H9 (cell line): ENCODE data around the gene F13B. TPM values are rescaled to one million over a fixed set of nuclear protein-coding genes. Genes with fewer than 3 reads are reported as not detected.

Experiments used
- DNase-seq: peaks from one replicate; pipeline ENCODE4 v3.0.0-alpha.2; 2017
- H2AFZ ChIP-seq: one replicate; pipeline ENCODE4 v1.6.1; 2013; ENCODE audit warnings: mild to moderate bottlenecking, low read length, control low read depth, moderate library complexity
- H2AK5ac ChIP-seq: 2 replicates; pipeline ENCODE4 v1.6.1; 2013; ENCODE audit warnings: low read length, control low read depth, mixed read lengths; ENCODE audit not compliant: insufficient read length
- H2BK120ac ChIP-seq: one replicate; pipeline ENCODE4 v1.6.1; 2013; ENCODE audit warnings: low read depth, mild to moderate bottlenecking, low read length, control low read depth, inconsistent platforms; ENCODE audit not compliant: poor library complexity, severe bottlenecking
- H2BK12ac ChIP-seq: 2 replicates; pipeline ENCODE4 v1.6.1; 2013; ENCODE audit warnings: low read length, control low read depth, mixed read lengths, low read depth; ENCODE audit not compliant: insufficient read length
- H2BK15ac ChIP-seq: 2 replicates; pipeline ENCODE4 v1.6.1; 2013; ENCODE audit warnings: low read depth, low read length, control low read depth
- H2BK20ac ChIP-seq: one replicate; pipeline ENCODE4 v1.6.1; 2013; ENCODE audit warnings: low read depth, mild to moderate bottlenecking, low read length, control low read depth, inconsistent platforms; ENCODE audit not compliant: poor library complexity, severe bottlenecking
- H2BK5ac ChIP-seq: 2 replicates; pipeline ENCODE4 v1.6.1; 2013; ENCODE audit warnings: low read length, control low read depth, mixed read lengths; ENCODE audit not compliant: insufficient read length
- H3K14ac ChIP-seq: 2 replicates; pipeline ENCODE4 v1.6.1; 2013; ENCODE audit warnings: low read length, control low read depth; ENCODE audit not compliant: insufficient read depth
- H3K18ac ChIP-seq: 2 replicates; pipeline ENCODE4 v1.6.1; 2013; ENCODE audit warnings: low read depth, mild to moderate bottlenecking, mixed read lengths, low read length, control low read depth; ENCODE audit not compliant: insufficient read length
- H3K23ac ChIP-seq: 2 replicates; pipeline ENCODE4 v1.6.1; 2013; ENCODE audit warnings: low read length, control low read depth, mixed read lengths, low read depth; ENCODE audit not compliant: insufficient read length
- H3K23me2 ChIP-seq: 2 replicates; pipeline ENCODE4 v1.6.1; 2013; ENCODE audit warnings: low read depth, mild to moderate bottlenecking, mixed read lengths, low read length, control low read depth; ENCODE audit not compliant: insufficient read length, poor library complexity, severe bottlenecking
- H3K27ac ChIP-seq: 2 replicates; pipeline ENCODE4 v1.5.1; 2013; ENCODE audit warnings: low read length, control low read depth, mixed read lengths, low read depth; ENCODE audit not compliant: insufficient read length
- H3K27me3 ChIP-seq: 2 replicates; pipeline ENCODE4 v1.6.1; 2013; ENCODE audit warnings: low read length, control low read depth, inconsistent platforms; ENCODE audit not compliant: insufficient read depth
- H3K4ac ChIP-seq: 2 replicates; pipeline ENCODE4 v1.6.1; 2013; ENCODE audit warnings: low read depth, mild to moderate bottlenecking, control low read depth, inconsistent platforms, low read length, moderate library complexity
- H3K4me1 ChIP-seq: 2 replicates; pipeline ENCODE4 v1.6.1; 2013; ENCODE audit warnings: low read length, control low read depth, inconsistent platforms; ENCODE audit not compliant: insufficient read depth
- H3K4me2 ChIP-seq: 2 replicates; pipeline ENCODE4 v1.6.1; 2013; ENCODE audit warnings: low read length, control low read depth, mixed read lengths; ENCODE audit not compliant: insufficient read length, insufficient read depth
- H3K56ac ChIP-seq: 2 replicates; pipeline ENCODE4 v1.6.1; 2013; ENCODE audit warnings: low read depth, mild to moderate bottlenecking, mixed read lengths, low read length, control low read depth; ENCODE audit not compliant: insufficient read length
- H3K79me1 ChIP-seq: 2 replicates; pipeline ENCODE4 v1.6.1; 2013; ENCODE audit warnings: low read depth, mild to moderate bottlenecking, moderate library complexity, low read length, control low read depth, inconsistent platforms; ENCODE audit not compliant: insufficient read depth, poor library complexity, severe bottlenecking
- H3K79me2 ChIP-seq: 2 replicates; pipeline ENCODE4 v1.6.1; 2013; ENCODE audit warnings: low read length, control low read depth, inconsistent platforms; ENCODE audit not compliant: insufficient read depth
- H3K9ac ChIP-seq: 2 replicates; pipeline ENCODE4 v1.6.1; 2013; ENCODE audit warnings: low read length, control low read depth, mixed read lengths; ENCODE audit not compliant: insufficient read length; ENCODE audit errors: extremely low read depth
- H3K9me3 ChIP-seq: one replicate; pipeline ENCODE4 v1.6.1; 2013; ENCODE audit warnings: low read depth, low read length, inconsistent platforms; ENCODE audit not compliant: control insufficient read depth
- H3T11ph ChIP-seq: one replicate; pipeline ENCODE4 v1.6.1; 2013; ENCODE audit warnings: mild to moderate bottlenecking, low read length, control low read depth, inconsistent platforms
- H4K20me1 ChIP-seq: one replicate; pipeline ENCODE4 v1.6.1; 2013; ENCODE audit not compliant: control insufficient read depth, insufficient read length, insufficient read depth
- H4K5ac ChIP-seq: 2 replicates; pipeline ENCODE4 v1.6.1; 2013; ENCODE audit warnings: low read depth, mild to moderate bottlenecking, mixed read lengths, low read length, control low read depth; ENCODE audit not compliant: insufficient read length
- H4K8ac ChIP-seq: replicated peaks from 2 replicates; pipeline ENCODE4 v1.6.1; 2013; ENCODE audit warnings: low read length, control low read depth, mixed read lengths, low read depth; ENCODE audit not compliant: insufficient read length
- H4K91ac ChIP-seq: 2 replicates; pipeline ENCODE4 v1.6.1; 2013; ENCODE audit warnings: low read depth, mild to moderate bottlenecking, moderate library complexity, mixed read lengths, low read length, control low read depth; ENCODE audit not compliant: insufficient read length
- H3K27ac Mint-ChIP-seq, 3 experiments: 2 replicates in 2 of 3; 3 replicates in 1 of 3; pipeline ENCODE4 v1.8.0; 2020 to 2021; ENCODE audit warnings: mixed read lengths in 3 of 3, mild to moderate bottlenecking in 1 of 3, moderate library complexity in 1 of 3
- H3K27me3 Mint-ChIP-seq: 2 replicates; pipeline ENCODE4 v1.8.0; 2021; ENCODE audit warnings: low read depth, mild to moderate bottlenecking, moderate library complexity, mixed read lengths
- H3K36me3 Mint-ChIP-seq, 3 experiments: 2 replicates in 2 of 3; 3 replicates in 1 of 3; pipeline ENCODE4 v1.8.0; 2020 to 2021; ENCODE audit warnings: low read depth in 3 of 3, mixed read lengths in 3 of 3; ENCODE audit not compliant: insufficient read depth in 1 of 3
- H3K4me1 Mint-ChIP-seq, 2 experiments: 2 replicates each; pipeline ENCODE4 v1.8.0; 2020; ENCODE audit warnings: mixed read lengths in 2 of 2
- H3K4me3 Mint-ChIP-seq, 2 experiments: 2 replicates in 1 of 2; 3 replicates in 1 of 2; pipeline ENCODE4 v1.8.0; 2020 to 2021; ENCODE audit warnings: mild to moderate bottlenecking in 2 of 2, mixed read lengths in 2 of 2, moderate library complexity in 1 of 2
- H3K9me3 Mint-ChIP-seq, 2 experiments: 2 replicates in 1 of 2; 3 replicates in 1 of 2; pipeline ENCODE4 v1.8.0; 2020; ENCODE audit warnings: mild to moderate bottlenecking in 2 of 2, mixed read lengths in 2 of 2, moderate library complexity in 1 of 2
- CTCF ChIP-seq: fragments of 200-600 bp; sonication (generic); conservative IDR thresholded peaks from 3 replicates; pipeline ENCODE4 v1.8.0; 2021; ENCODE audit warnings: antibody characterized with exemption, mild to moderate bottlenecking
- WGBS: extraction: QIAGEN DNeasy Blood & Tissue Kit; methylation state at CpG from one replicate; pipeline ENCODE4 v1.1.7; 2013; ENCODE audit warnings: missing lambda C conversion rate, low lambda C conversion rate, mixed read lengths; ENCODE audit not compliant: insufficient read length; ENCODE audit errors: extremely low coverage; 5-methylcytosine and 5-hydroxymethylcytosine counted together
- total RNA-seq: library from RNA; stranded (reverse); gene quantifications from 2 replicates; pipeline ENCODE4 v1.2.1, GENCODE V29; 2021

Gene F13B
- total RNA-seq, 1 experiment from 2014 or later, result not detected

GRCh38 chr1:197008861-197009260 lies 58.2 kb downstream of the F13B start:
- Histone ChIP-seq H4K91ac (no peak overlapping the region), H3T11ph (no peak overlapping the region), H3K18ac (no peak overlapping the region), H3K9me3 (no peaks in the 10 kb centered on the region), H2BK20ac (no peak overlapping the region), H2BK15ac (no peak overlapping the region), H3K56ac (no peak overlapping the region), H2BK12ac (no peak overlapping the region), H2AK5ac (no peak overlapping the region), H3K27me3 (no peaks in the 10 kb centered on the region), H3K4ac (no peak overlapping the region), H3K9ac (no peak overlapping the region), H3K14ac (no peak overlapping the region), H3K23me2 (no peaks in the 10 kb centered on the region), H3K4me2 (no peak overlapping the region), H3K79me2 (no peaks in the 10 kb centered on the region), H3K23ac (no peak overlapping the region), H4K5ac (no peak overlapping the region), H2BK120ac (no peak overlapping the region), H3K79me1 (no peaks in the 10 kb centered on the region), H2AFZ (no peak overlapping the region), H3K4me1 (no peaks in the 10 kb centered on the region), H2BK5ac (no peak overlapping the region), H3K27ac (no peak overlapping the region), H4K8ac (no peak overlapping the region), H4K20me1 (no peaks in the 10 kb centered on the region)
- H3K9me3 Mint-ChIP-seq, result peaks cover 9 to 12% of the 10 kb centered on the region in 2 experiments
- H3K36me3 Mint-ChIP-seq, result peaks cover 2 to 8% (median 3%) of the 10 kb centered on the region in 3 experiments; a peak in 4 of 7 replicates
- no peak overlapping the region for H3K4me3 Mint-ChIP-seq
- no peak overlapping the region for H3K27ac Mint-ChIP-seq
- no CpG with 5 or more reads among the region's 6 CpGs for WGBS
- no peak for TF ChIP-seq CTCF
- no peaks in the 10 kb centered on the region for H3K27me3 Mint-ChIP-seq
- no peak for DNase-seq
- H3K4me1 Mint-ChIP-seq, result no peaks in the 10 kb centered on the region
